Mesothelial cell of epicardium (in vitro differentiated cells): ENCODE data around the gene ERV3-1. TPM values are rescaled to one million over a fixed set of nuclear protein-coding genes. Genes with fewer than 3 reads are reported as not detected.
"Not testable (repeated sequence)": the region's sequence is repeated elsewhere in the genome, so short reads cannot be mapped to it uniquely, and the experiment has no call there.

Experiments used
- DNase-seq, 2 experiments: peaks; one replicate each; pipeline ENCODE4 v3.0.0; 2021; ENCODE audit warnings: low spot score in 2 of 2; ENCODE audit not compliant: unreplicated experiment in 2 of 2
- H3K27ac Mint-ChIP-seq: 2 replicates; pipeline ENCODE4 v1.8.0; 2021; ENCODE audit warnings: mixed read lengths
- H3K27me3 Mint-ChIP-seq: 2 replicates; pipeline ENCODE4 v1.8.0; 2021; ENCODE audit warnings: low read depth, mixed read lengths
- H3K36me3 Mint-ChIP-seq: 2 replicates; pipeline ENCODE4 v1.8.0; 2021; ENCODE audit warnings: mixed read lengths
- H3K4me1 Mint-ChIP-seq: 2 replicates; pipeline ENCODE4 v1.8.0; 2021; ENCODE audit warnings: mixed read lengths
- H3K4me3 Mint-ChIP-seq: 2 replicates; pipeline ENCODE4 v1.8.0; 2021; ENCODE audit warnings: mild to moderate bottlenecking, moderate library complexity, mixed read lengths
- H3K9me3 Mint-ChIP-seq: 2 replicates; pipeline ENCODE4 v1.8.0; 2021; ENCODE audit warnings: mixed read lengths
- CTCF ChIP-seq: fragments of 200-600 bp; sonication (generic); IDR thresholded peaks from one replicate; pipeline ENCODE4 v1.5.0; 2021; ENCODE audit warnings: antibody characterized with exemption; ENCODE audit not compliant: unreplicated experiment
- total RNA-seq: library from RNA; stranded (reverse); gene quantifications from 3 replicates; pipeline ENCODE4 v1.2.1, GENCODE V29; 2021

The ERV3-1 gene
- total RNA-seq, 1 donor from 2014 or later = 57.6 TPM

- Mint-ChIP-seq H3K27me3 (no peaks in the 10 kb centered on the region), H3K27ac (peak overlapping the region; percentile 85)
- peak; percentile 19 for TF ChIP-seq CTCF
These were observed 31.5 kb upstream of the ERV3-1 start for GRCh38 chr7:65037740-65038688.

GRCh38 chr7:65036526-65036925 is 30.0 kb upstream of the ERV3-1 start:
- not testable (repeated sequence) for DNase-seq, H3K9me3 Mint-ChIP-seq, H3K27ac Mint-ChIP-seq, H3K4me3 Mint-ChIP-seq, H3K36me3 Mint-ChIP-seq, H3K27me3 Mint-ChIP-seq
- H3K4me1 Mint-ChIP-seq = peaks cover 13% of the 10 kb centered on the region

More at GRCh38 chr7:65037740-65038688, 31.5 kb upstream of the ERV3-1 start:
- Mint-ChIP-seq H3K9me3 (no peaks in the 10 kb centered on the region), H3K4me3 (peak overlapping the region; percentile 76), H3K36me3 (no peaks in the 10 kb centered on the region), H3K4me1 (peaks cover 13% of the 10 kb centered on the region)
- peak; percentile 89 to 90 for DNase-seq

- not testable (repeated sequence) for H3K27ac Mint-ChIP-seq, H3K36me3 Mint-ChIP-seq, H3K27me3 Mint-ChIP-seq, H3K4me3 Mint-ChIP-seq, H3K9me3 Mint-ChIP-seq, DNase-seq
- peaks cover 13% of the 10 kb centered on the region for H3K4me1 Mint-ChIP-seq
These were observed 29.0 kb upstream of the ERV3-1 start for GRCh38 chr7:65035469-65035868.

- not testable (repeated sequence) for H3K27ac Mint-ChIP-seq, H3K4me1 Mint-ChIP-seq, H3K4me3 Mint-ChIP-seq, H3K36me3 Mint-ChIP-seq, H3K27me3 Mint-ChIP-seq, H3K9me3 Mint-ChIP-seq, DNase-seq
These were observed 27.8 kb upstream of the ERV3-1 start for GRCh38 chr7:65034120-65034782.

GRCh38 chr7:65033391-65033790 is 26.9 kb upstream of the ERV3-1 start:
- not testable (repeated sequence) for H3K4me3 Mint-ChIP-seq, DNase-seq, H3K27me3 Mint-ChIP-seq, H3K27ac Mint-ChIP-seq, H3K36me3 Mint-ChIP-seq, H3K4me1 Mint-ChIP-seq, H3K9me3 Mint-ChIP-seq

- not testable (repeated sequence) for H3K36me3 Mint-ChIP-seq, H3K4me3 Mint-ChIP-seq, H3K27ac Mint-ChIP-seq, H3K27me3 Mint-ChIP-seq, H3K4me1 Mint-ChIP-seq, DNase-seq
- H3K9me3 Mint-ChIP-seq = peaks cover 10% of the 10 kb centered on the region
These were observed 18.5 kb upstream of the ERV3-1 start for GRCh38 chr7:65025023-65025422.

GRCh38 chr7:65020978-65021377 is 14.5 kb upstream of the ERV3-1 start:
- not testable (repeated sequence) for H3K4me3 Mint-ChIP-seq

GRCh38 chr7:65009881-65010280 is 3.4 kb upstream of the ERV3-1 start:
- peaks cover 17% of the 10 kb centered on the region for H3K4me1 Mint-ChIP-seq
- not testable (repeated sequence) for H3K36me3 Mint-ChIP-seq, H3K27ac Mint-ChIP-seq, H3K27me3 Mint-ChIP-seq, H3K9me3 Mint-ChIP-seq, DNase-seq, H3K4me3 Mint-ChIP-seq

More at GRCh38 chr7:65020978-65021377, 14.5 kb upstream of the ERV3-1 start:
- not testable (repeated sequence) for DNase-seq, H3K27me3 Mint-ChIP-seq, H3K27ac Mint-ChIP-seq, H3K36me3 Mint-ChIP-seq, H3K4me1 Mint-ChIP-seq, H3K9me3 Mint-ChIP-seq

- DNase-seq, H3K9me3 Mint-ChIP-seq, H3K27me3 Mint-ChIP-seq, H3K4me3 Mint-ChIP-seq, H3K27ac Mint-ChIP-seq, H3K36me3 Mint-ChIP-seq: not testable (repeated sequence)
- peaks cover 19% of the 10 kb centered on the region for H3K4me1 Mint-ChIP-seq
These were observed 2.9 kb upstream of the ERV3-1 start for GRCh38 chr7:65009394-65009793.

GRCh38 chr7:65007036-65007435 is 549 bp upstream of the ERV3-1 start:
- Mint-ChIP-seq H3K4me1 (peaks cover 19% of the 10 kb centered on the region), H3K4me3 (peak overlapping the region; percentile 97), H3K9me3 (peaks cover 20% of the 10 kb centered on the region), H3K27ac (peak overlapping the region; percentile 100), H3K36me3 (peaks cover 27% of the 10 kb centered on the region)
- H3K27me3 Mint-ChIP-seq, DNase-seq: not testable (repeated sequence)
